GM18502 (cell line): ENCODE measurements around the gene CMA1.
"Not testable (repeated sequence)": the region's sequence is repeated elsewhere in the genome, so short reads cannot be mapped to it uniquely, and the experiment has no call there.

ENCODE experiments used
- ATAC-seq: cut with Tn5 transposase; IDR thresholded peaks from one replicate; pipeline ENCODE4 v1.9.1; 2021; ENCODE audit warnings: mild to moderate bottlenecking; ENCODE audit not compliant: unreplicated experiment, poor library complexity

Gene CMA1

GRCh38 chr14:24470450-24470849, 37.6 kb downstream of the CMA1 start:
- not testable (repeated sequence) for ATAC-seq

DNA sequence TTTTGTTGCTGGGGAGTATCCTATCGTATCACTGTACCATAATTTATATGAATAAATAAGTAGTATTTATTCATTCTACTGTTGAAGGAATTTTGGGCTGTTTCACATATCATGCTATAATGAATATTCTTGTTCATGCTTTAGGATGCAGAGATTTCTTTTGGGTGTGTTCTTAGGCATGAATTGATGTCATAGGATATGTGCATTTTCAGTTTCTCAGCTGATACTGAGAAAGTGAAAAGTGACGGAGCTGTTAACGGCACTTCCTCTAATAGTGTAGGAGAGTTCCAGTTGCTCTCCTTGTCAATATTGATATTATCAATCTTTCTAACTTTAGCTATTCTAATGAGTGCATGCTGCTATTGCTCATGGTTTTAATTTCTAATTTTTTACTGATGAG, 42.3 kb downstream of the CMA1 start:
- ATAC-seq: no peak

GRCh38 chr14:24465368-24465767, 42.7 kb downstream of the CMA1 start:
- ATAC-seq: no peak

DNA sequence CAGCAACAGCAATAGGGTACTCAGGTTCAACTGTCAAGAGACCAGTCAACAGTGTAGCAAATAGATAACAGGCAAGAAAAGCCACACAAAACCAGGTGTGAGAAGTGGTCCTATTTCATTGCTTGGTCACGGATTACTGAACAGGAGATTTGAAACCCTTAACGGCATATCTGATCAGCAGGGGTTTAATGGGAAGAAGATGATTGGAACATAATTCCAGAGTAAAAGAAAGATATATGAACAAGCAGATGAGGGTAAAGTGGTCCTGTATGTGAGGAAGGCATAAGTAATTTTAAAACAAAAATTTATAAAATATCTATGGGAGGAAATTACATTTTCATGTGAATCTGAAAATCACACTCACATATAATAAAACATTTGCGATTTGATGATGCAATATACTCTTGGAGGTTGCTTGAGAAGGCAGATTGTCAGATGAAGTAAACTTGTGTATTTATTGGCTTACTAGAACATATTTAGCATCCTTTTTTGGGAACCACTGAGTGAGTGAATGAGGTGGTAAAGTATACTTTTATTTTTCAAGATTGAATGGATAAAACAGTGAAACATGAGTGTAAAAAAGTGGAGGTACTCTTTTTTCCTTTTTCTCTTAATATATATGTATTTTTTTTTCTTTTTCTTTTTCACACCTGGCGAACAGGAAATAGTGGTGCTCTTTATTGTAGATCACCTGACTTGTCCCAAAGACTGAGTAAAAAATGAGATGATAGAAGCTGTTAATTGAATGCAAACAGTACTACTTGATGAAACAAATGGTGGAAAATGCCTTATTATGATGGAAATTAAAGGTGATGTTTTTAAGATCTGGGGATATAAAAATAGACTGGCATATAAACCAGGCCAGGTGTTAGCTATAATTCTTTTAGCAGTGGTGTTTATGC, 43.9 kb downstream of the CMA1 start:
- ATAC-seq: no peak

GRCh38 chr14:24463017-24463883, 44.8 kb downstream of the CMA1 start:
- ATAC-seq: no peak

- no peak for ATAC-seq
These were observed 46.7 kb downstream of the CMA1 start for GRCh38 chr14:24461336-24461735.

- no peak for ATAC-seq
These were observed 48.7 kb downstream of the CMA1 start for GRCh38 chr14:24459331-24459730.

DNA sequence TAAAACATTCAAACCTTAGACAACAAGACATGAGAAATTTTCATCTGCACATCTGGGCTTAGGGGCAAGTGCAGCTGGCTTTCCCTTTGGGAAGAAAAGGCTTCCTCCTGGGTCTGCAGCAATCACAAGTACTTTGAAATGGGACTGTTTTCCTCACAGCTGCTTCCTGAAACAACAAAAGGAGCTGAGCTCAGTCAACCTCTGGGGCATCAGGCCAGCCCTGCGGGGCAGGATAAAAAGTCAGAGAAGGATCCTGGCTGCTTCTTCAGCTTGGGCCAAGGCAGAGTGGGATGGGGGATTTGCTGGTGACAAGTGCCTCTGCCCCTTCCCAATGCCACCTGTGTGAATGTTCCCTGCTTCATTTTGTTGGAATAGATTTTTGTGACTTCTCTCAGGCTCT, 49.3 kb downstream of the CMA1 start:
- no peak for ATAC-seq

DNA sequence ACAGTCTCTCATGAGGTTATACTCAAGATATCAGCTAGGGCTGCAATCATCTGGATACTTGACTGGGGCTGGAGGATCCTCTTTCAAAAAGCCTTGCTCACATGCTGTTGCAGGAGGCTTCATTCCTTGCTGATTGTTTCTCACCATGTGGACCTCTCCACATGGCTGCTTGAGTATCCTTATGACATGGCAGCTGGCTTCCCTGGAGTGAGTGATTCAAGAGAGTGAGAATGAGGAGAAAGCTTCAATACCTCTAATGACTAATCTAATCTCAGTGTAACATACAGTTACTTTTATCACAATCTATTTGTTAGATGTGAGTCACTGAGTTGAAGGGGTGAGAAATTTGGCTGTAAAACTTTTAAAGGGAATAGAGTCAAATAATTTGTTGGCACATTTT, 51.1 kb downstream of the CMA1 start:
- no peak for ATAC-seq
